Non-pigmented ciliary epithelial cell (primary cell): Measurements from ENCODE around the gene RPP30.

Experiments
- DNase-seq: peaks from one replicate; pipeline ENCODE4 v3.0.0-alpha.2; 2010; ENCODE audit warnings: low read depth

The RPP30 gene

DNA sequence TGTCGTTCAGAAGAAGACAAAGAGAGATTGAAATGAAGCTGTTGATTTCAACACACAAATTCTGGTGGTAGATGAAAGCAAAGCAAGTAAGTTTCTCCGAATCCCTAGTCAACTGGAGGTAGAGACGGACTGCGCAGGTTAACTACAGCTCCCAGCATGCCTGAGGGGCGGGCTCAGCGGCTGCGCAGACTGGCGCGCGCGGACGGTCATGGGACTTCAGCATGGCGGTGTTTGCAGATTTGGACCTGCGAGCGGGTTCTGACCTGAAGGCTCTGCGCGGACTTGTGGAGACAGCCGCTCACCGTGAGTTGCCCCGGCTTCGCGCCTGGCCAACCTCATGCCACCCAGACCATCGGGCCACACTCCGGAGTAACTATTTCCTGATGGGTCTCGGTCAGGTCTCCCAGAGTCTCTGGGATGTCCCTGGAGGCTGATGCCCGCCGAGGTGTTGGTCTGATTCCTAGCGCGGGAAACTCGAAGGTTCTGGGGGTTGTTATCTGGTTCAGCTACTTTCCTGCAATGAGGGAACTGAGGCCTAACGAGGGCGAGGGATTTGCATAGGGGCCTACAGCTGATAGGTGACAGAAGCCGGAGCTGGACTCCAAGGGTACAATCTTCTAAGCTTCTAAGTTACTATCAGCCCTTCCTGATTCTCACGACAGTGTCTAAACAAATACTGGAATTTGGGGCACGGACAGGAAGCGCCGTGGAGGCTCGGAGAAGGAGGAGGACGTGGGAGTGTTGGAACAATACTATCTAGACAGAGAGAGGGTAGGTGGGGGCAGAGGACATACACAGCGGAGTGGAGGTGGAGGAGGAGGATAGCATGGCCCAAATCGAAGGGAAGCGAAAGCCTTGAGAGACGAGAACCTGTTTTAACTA, at the start of gene RPP30:
RPP30 (plus strand) TSS at position 209 of the 882 bp plus-strand sequence; CDS start at position 222, 13 bp downstream.
- no peak for DNase-seq

GRCh38 chr10:90822508-90822907, 49.3 kb upstream of the RPP30 start:
- no peak for DNase-seq

- no peak for DNase-seq
Measured at GRCh38 chr10:90832111-90832510, 39.7 kb upstream of the RPP30 start.

DNA sequence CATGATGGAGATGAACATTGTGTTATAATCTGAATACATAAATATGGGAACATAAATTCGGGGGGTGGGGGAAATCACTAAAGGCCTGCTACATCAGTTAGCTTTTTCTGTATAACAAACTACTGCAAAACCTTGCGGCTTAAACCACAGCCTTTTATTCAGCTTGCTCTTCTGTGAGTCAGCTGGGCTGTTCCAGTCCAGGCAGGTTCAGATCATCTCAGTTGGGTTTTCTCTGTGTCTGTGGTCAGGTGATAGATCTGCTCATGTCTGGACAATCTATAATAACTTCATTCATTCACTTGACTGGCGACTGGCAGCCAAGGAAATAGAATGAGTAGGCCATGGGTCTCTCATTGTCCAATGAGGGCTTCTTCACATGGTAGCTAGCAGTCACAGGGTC, 37.4 kb upstream of the RPP30 start:
- DNase-seq, result no peak

DNA sequence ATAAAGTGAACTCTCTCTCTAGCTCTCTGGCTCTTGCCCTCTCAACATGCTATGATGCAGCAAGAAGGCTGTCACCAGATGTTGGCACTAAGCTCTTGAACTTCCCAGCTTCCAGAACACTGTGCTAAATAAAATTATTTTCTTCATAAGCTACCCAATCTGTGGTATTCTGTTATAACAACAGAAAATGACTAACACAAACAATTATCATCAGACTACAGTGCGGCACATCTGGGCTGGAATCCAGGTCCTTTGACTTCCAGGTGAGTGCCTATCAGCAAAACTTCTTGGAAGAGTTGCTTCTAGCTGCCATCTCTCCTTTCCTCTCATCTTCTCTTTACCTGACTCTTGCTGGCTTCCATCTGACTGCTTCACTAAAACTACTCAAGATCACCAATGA, 34.3 kb upstream of the RPP30 start:
- DNase-seq, result no peak

DNA sequence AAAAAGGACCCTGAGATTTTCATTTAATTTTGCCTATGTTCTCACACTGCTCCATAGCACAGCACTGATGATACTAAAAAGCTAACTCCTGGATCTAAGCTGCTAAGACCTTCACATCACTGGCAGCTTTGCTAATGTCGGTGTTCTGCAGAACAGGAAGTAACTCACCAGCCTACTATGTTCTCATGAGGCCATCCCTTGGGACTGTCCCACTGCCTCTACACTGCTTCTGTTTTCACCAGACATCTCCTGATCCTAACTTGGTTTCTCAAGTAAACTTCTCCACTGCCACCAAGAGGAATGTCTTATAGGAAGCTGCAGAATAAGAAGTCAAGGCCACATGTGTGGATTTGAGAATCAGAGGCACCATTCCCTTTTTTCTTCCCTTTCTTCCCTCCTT, 29.0 kb upstream of the RPP30 start:
- no peak for DNase-seq

- no peak for DNase-seq
Measured at GRCh38 chr10:90845726-90846125, 26.0 kb upstream of the RPP30 start.

- no peak for DNase-seq
Measured at GRCh38 chr10:90846746-90847145, 25.0 kb upstream of the RPP30 start.

DNA sequence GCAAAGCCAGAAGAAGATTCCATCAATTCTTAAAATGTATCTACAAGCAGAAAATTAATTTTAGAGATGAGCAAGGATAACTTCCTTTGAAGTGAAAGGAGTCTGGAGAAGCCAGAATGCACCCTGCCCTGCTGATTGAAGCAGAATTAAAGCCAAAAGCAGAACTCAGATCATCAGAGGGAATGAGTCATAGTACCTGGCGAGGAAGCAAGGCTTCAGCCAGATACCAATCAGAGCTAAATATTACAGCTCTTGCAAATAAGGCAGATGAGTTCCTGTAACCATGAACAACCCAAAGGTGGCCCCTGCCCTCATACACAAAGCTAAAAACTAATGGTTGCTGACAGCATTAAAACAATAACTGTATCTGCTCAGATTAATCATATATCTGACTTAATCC, 24.3 kb upstream of the RPP30 start:
- DNase-seq, result no peak

- DNase-seq, result no peak
Measured at GRCh38 chr10:90849956-90850749, 21.6 kb upstream of the RPP30 start.

DNA sequence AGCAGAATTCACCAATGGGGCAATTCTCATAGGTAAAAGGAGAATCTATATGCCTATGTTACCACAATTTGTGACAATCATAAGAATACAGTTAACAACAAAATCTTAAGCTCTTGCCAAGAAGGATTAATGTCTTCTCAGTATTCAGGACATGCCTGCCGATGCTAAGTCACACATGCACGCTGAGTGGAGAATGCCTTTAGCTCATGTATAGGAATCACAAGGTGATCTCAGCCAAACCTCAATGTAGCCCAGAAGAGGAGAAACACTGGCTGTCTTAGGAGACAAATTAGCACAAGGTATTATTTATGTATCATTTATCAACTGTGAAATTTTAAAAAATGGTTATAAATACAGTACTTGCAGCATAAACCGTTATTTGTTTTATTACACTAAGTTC, 16.6 kb upstream of the RPP30 start:
- no peak for DNase-seq

DNA sequence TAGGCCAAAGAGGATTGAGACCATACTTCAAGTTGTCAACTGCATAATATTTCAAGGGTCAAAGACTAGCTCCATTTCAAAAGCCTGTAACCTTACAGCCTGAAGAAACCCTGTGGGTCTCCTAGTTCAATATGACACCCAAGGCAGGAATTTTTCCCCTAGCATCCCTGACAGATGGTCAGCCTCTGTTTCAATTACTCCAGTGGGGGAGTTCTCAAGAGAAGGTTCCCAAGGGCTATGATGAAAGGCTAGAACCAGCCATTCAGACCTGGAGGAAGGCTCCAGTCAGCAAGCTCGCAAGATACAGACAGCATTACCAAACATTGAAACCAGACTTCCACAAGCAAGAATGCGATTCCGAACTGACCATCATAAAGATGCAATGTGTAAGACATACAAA, 15.5 kb upstream of the RPP30 start:
- no peak for DNase-seq

- DNase-seq, result no peak
Measured at GRCh38 chr10:90856964-90857634, 14.7 kb upstream of the RPP30 start.

- DNase-seq, result no peak
Measured at GRCh38 chr10:90857635-90858460, 13.9 kb upstream of the RPP30 start, which contains the start of gene HTR7. Gene HTR7, minus strand, starts transcription at chr10:90858039. Its CDS starts 368 bp downstream, at chr10:90857671.

- DNase-seq, result no peak
Measured at GRCh38 chr10:90858461-90858968, 13.3 kb upstream of the RPP30 start.

DNA sequence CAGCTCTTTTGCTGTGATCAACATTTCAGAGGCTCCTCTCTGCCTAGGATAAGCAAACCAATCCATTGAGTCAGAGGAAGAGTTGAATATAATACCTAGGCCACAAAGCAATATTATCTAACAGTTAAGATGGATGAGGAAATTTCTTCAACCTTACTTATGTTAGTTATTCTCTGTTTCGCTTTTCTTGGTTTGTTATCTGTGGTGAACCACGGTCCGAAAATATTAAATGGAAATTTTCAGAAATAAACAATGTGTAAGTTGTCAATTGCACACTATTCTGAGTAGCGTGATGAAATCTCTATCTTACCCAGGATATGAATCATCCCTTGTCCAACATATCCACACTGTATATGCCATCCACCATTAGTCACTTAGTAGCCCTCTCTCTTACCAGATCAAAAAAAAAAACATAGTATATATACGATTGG, 12.4 kb upstream of the RPP30 start:
- peak; percentile 53 for DNase-seq

- DNase-seq, result no peak
Measured at GRCh38 chr10:90860790-90861189, 11.0 kb upstream of the RPP30 start.

DNA sequence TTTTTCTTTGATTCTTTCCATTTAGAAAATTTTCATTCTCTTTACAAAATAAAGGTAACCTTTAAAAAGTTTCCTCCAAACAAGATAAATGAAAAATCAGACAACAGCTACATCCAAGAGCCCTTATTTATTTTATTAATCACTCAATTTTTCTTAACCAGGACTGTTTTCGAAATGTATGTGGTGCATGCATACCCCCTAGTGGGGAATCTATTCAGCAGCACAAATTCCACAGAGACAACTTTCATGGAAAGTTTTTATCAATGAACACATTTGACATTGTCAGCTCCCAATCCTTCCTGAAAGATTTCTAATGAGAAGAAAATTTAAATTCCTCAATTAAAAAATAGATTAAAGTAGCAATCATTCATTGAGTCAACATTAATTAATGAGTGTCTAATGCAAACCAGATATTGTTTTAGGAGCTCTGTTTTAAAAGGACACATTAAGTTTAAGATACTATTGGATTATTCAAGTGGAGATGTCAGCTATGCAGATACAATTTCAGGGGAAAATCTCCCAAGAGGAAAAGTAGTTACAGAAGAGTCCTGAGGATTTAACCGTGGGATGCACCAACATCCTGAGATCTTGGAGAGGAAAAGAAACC, 8.8 kb upstream of the RPP30 start:
- DNase-seq, result no peak

DNA sequence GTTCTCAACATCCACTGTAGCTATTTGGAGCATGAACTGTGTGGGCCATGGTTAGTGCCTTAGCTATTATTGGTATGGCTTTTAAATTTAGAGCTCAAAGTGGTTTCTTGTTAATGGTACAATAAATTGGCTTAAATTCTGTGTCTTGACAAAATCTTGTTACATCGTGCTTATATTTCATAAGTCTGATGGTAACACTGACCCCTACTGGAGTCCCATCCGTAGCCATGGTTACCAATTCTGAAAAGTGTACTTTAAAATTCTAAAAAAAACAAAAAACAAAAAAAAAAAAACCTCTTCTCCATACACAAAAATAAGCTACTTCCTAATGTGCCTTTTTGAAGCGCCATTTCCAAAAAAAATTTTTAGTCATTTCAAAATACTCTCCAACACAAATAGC, 6.4 kb upstream of the RPP30 start:
- DNase-seq, result no peak

- DNase-seq, result no peak
Measured at GRCh38 chr10:90866050-90866598, 5.7 kb upstream of the RPP30 start.
